Activated CD4-positive, alpha-beta T cell treated with anti-CD3 and anti-CD28 coated beads, Interleukin-2, amount 10 ng/mL, durations not matched to agents 7 days and 5 days (primary cell): ENCODE results near the gene GPC3. TPM values are rescaled to one million over a fixed set of nuclear protein-coding genes. Genes with fewer than 3 reads are reported as not detected.

ENCODE experiments used
- CTCF ChIA-PET: fragments of 350-600 bp; sonication (Branson Sonifier 250); formaldehyde crosslinking; loops from one replicate; lab custom pipeline; 2021; ENCODE audit warnings: antibody characterized with exemption; lab: Charles Lee
- POLR2A ChIA-PET: fragments of 350-600 bp; sonication (Branson Sonifier 250); formaldehyde crosslinking; loops from one replicate; lab custom pipeline; 2021; ENCODE audit warnings: antibody characterized with exemption; lab: Charles Lee
- DNase-seq: peaks from one replicate; pipeline ENCODE4 v3.0.0-alpha.2; 2020
- H3K27ac Mint-ChIP-seq: one replicate; pipeline ENCODE4 v1.8.0; 2021; ENCODE audit warnings: mild to moderate bottlenecking, moderate library complexity, mixed read lengths
- H3K27me3 Mint-ChIP-seq: one replicate; pipeline ENCODE4 v1.8.0; 2021; ENCODE audit warnings: mixed read lengths
- H3K36me3 Mint-ChIP-seq: one replicate; pipeline ENCODE4 v1.8.0; 2021; ENCODE audit warnings: low read depth, mixed read lengths
- H3K4me1 Mint-ChIP-seq: one replicate; pipeline ENCODE4 v1.8.0; 2021; ENCODE audit warnings: mixed read lengths
- H3K4me3 Mint-ChIP-seq: one replicate; pipeline ENCODE4 v1.8.0; 2021; ENCODE audit warnings: mild to moderate bottlenecking, moderate library complexity, mixed read lengths
- H3K9me3 Mint-ChIP-seq: one replicate; pipeline ENCODE4 v1.8.0; 2021; ENCODE audit warnings: mixed read lengths
- total RNA-seq, 2 experiments: library from RNA; stranded (reverse); gene quantifications; one replicate each; pipeline ENCODE4 v1.2.3, GENCODE V29; 2021

The GPC3 gene
- total RNA-seq, 2 experiments from 2014 or later: 0.81 to 1.0 TPM

DNA sequence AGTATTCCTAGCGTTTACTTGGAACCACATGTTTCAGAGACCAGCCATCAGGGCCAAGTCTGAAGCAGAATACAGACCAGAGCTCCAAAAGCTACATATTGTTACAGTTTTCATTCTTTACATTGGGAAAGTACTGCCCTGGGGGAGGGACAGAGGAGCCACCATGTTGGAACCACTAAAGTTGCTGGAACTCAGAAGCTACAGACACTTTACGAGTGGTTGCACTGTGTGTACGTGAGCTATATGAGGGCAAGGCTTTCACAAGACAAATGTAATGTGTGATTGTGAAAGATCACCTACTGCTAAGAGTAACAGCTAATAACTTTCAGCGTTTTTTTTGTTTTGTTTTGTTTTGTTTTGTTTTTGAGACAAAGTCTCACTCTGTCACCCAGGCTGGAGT is 11.7 kb downstream of the GPC3 start:
- CTCF ChIA-PET: interaction anchor here (0.5 kb wide), 1 partner anchor 53 kb away, joined by 3 read pairs; no protein-coding TSS in a partner anchor
- H3K4me3 Mint-ChIP-seq: no peak overlapping the region
- POLR2A ChIA-PET: no interaction called here
- no peaks in the 10 kb centered on the region for H3K9me3 Mint-ChIP-seq
- DNase-seq: no peak
- H3K4me1 Mint-ChIP-seq: no peaks in the 10 kb centered on the region
- H3K27ac Mint-ChIP-seq: no peak overlapping the region
- H3K27me3 Mint-ChIP-seq: no peaks in the 10 kb centered on the region
- no peaks in the 10 kb centered on the region for H3K36me3 Mint-ChIP-seq

- H3K9me3 Mint-ChIP-seq: no peaks in the 10 kb centered on the region
- H3K4me1 Mint-ChIP-seq: no peaks in the 10 kb centered on the region
- ChIA-PET POLR2A (no interaction called here), CTCF (no interaction called here)
- H3K27me3 Mint-ChIP-seq: no peaks in the 10 kb centered on the region
- DNase-seq: no peak
- H3K4me3 Mint-ChIP-seq: no peak overlapping the region
- H3K27ac Mint-ChIP-seq: no peak overlapping the region
- H3K36me3 Mint-ChIP-seq: no peaks in the 10 kb centered on the region
Measured at GRCh38 chrX:133972916-133973315, 12.5 kb downstream of the GPC3 start.

- Mint-ChIP-seq H3K4me3 (no peak overlapping the region), H3K9me3 (no peaks in the 10 kb centered on the region), H3K27ac (no peak overlapping the region), H3K36me3 (no peaks in the 10 kb centered on the region), H3K4me1 (no peaks in the 10 kb centered on the region), H3K27me3 (no peaks in the 10 kb centered on the region)
- CTCF ChIA-PET: interaction anchor here (0.7 to 1.1 kb wide), 2 partner anchors 14 to 182 kb away, joined by 3 read pairs; partner anchors contain the start of gene GPC3
- no peak for DNase-seq
- POLR2A ChIA-PET: no interaction called here
Measured at GRCh38 chrX:133971586-133971985, 13.8 kb downstream of the GPC3 start.

DNA sequence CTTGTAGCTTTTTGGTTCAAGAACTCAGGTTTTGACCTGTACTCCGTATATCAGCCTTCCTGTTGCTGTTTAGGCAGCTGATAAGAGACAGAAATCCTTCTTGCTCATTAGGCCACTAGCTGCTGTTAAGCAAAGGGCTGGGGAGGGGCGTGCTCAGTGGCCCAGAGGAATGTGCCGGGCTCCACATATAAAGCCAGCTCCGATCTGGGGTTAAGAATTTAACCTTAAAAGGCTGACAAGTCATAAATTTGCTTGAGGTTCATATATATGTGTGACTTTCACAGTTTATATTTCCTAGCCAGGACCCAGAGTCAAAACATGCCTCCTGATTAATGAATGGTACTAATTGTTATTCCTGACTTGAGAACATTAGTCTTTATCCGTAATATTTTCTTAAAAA is 15.3 kb downstream of the GPC3 start:
- Mint-ChIP-seq H3K4me3 (no peak overlapping the region), H3K27ac (no peak overlapping the region), H3K36me3 (no peaks in the 10 kb centered on the region), H3K9me3 (no peaks in the 10 kb centered on the region), H3K4me1 (no peaks in the 10 kb centered on the region), H3K27me3 (no peaks in the 10 kb centered on the region)
- no peak for DNase-seq
- ChIA-PET POLR2A (no interaction called here), CTCF (interaction anchor here (0.6 kb wide), 1 partner anchor 1313 kb away, joined by 4 read pairs; no protein-coding TSS in a partner anchor)

DNA sequence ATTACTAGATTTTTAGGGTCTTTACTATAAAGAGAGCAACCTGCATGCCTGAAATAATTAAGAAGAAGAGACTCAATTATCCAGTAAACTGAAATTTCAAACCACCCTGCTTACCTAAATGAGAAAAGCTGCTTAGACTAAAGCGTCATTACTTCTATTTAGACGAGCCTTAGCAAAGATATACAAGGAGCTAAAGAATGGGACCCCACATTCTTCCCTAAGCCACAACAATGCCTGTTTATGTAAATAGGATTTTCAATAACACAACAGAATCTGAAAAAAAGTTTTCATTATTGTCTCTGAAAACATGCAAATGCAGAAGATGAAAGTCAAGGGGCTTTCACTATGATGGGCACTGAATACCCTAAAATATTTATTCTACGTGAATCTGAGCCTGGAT is 16.2 kb downstream of the GPC3 start:
- POLR2A ChIA-PET: no interaction called here
- H3K4me1 Mint-ChIP-seq: peaks cover 2% of the 10 kb centered on the region

GRCh38 chrX:133968109-133968508 is 17.3 kb downstream of the GPC3 start:
- no peaks in the 10 kb centered on the region for H3K36me3 Mint-ChIP-seq
- no peak overlapping the region for H3K27ac Mint-ChIP-seq
- CTCF ChIA-PET: interaction anchor here (0.7 to 1.2 kb wide), 2 partner anchors 17 to 1050 kb away, joined by 3 to 4 read pairs; no protein-coding TSS in a partner anchor
- no peaks in the 10 kb centered on the region for H3K9me3 Mint-ChIP-seq
- H3K27me3 Mint-ChIP-seq: no peaks in the 10 kb centered on the region
- no peak overlapping the region for H3K4me3 Mint-ChIP-seq
- H3K4me1 Mint-ChIP-seq: peaks cover 2% of the 10 kb centered on the region
- POLR2A ChIA-PET: no interaction called here
- no peak for DNase-seq

More for the DNA sequence above, 16.2 kb downstream of the GPC3 start:
- Mint-ChIP-seq H3K27me3 (no peaks in the 10 kb centered on the region), H3K9me3 (no peaks in the 10 kb centered on the region), H3K36me3 (no peaks in the 10 kb centered on the region), H3K27ac (no peak overlapping the region), H3K4me3 (no peak overlapping the region)
- CTCF ChIA-PET: no interaction called here
- DNase-seq: no peak

- POLR2A ChIA-PET: no interaction called here
- H3K36me3 Mint-ChIP-seq: no peaks in the 10 kb centered on the region
- H3K4me1 Mint-ChIP-seq: peaks cover 2% of the 10 kb centered on the region
- H3K27me3 Mint-ChIP-seq: no peaks in the 10 kb centered on the region
- H3K4me3 Mint-ChIP-seq: no peak overlapping the region
- no peak overlapping the region for H3K27ac Mint-ChIP-seq
- no peak for DNase-seq
- no peaks in the 10 kb centered on the region for H3K9me3 Mint-ChIP-seq
- CTCF ChIA-PET: interaction anchor here (1.1 kb wide), 1 partner anchor 152 kb away, joined by 3 read pairs; no protein-coding TSS in a partner anchor
Measured at GRCh38 chrX:133966199-133966598, 19.2 kb downstream of the GPC3 start.

DNA sequence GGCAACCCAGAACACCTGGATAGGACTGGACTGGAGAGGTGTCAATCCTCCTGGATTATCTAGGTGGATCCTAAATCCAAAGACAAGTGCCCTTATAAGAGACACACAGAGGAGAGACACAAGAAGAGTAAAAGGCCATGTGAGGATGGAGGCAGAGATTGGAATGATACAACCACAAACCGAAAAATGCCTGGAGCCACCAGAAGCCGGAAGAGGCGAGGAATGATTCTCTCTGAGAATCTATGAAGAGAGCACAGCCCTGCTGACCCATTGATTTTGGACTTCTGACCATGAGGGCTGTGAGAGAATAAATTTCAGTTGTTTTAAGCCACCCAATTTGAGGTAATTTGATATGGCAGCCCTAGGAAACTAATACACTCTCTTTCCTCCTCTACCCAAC is 20.1 kb downstream of the GPC3 start:
- POLR2A ChIA-PET: no interaction called here
- CTCF ChIA-PET: no interaction called here
- no peak overlapping the region for H3K27ac Mint-ChIP-seq
- H3K27me3 Mint-ChIP-seq: no peaks in the 10 kb centered on the region
- H3K4me1 Mint-ChIP-seq: peaks cover 2% of the 10 kb centered on the region
- DNase-seq: no peak
- no peaks in the 10 kb centered on the region for H3K9me3 Mint-ChIP-seq
- H3K4me3 Mint-ChIP-seq: no peak overlapping the region
- no peaks in the 10 kb centered on the region for H3K36me3 Mint-ChIP-seq

- DNase-seq: no peak
- Mint-ChIP-seq H3K36me3 (no peaks in the 10 kb centered on the region), H3K9me3 (no peaks in the 10 kb centered on the region), H3K4me1 (peaks cover 2% of the 10 kb centered on the region), H3K27ac (no peak overlapping the region), H3K27me3 (no peaks in the 10 kb centered on the region), H3K4me3 (no peak overlapping the region)
- CTCF ChIA-PET: no interaction called here
- POLR2A ChIA-PET: no interaction called here
Measured at GRCh38 chrX:133961046-133961445, 24.3 kb downstream of the GPC3 start.

DNA sequence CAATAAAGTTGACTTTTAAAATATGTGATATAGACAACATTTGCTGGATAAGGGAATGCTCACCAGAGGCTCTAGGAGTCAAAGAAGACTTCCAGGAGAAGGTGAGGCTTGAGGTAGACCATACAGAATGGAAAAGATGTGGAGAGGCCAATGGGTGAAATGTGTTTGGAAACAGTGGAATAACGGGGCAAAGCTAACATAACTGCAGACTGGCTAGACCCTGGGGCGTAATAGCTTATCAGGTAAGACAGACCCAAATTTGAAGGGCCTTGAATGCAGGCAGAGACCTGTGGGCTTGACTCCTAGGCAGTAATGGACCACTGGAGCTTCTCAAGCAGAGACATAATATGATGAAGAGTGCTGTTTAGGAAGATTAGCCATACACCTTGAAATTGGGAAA is 25.4 kb downstream of the GPC3 start:
- peaks cover 2% of the 10 kb centered on the region for H3K4me1 Mint-ChIP-seq
- H3K4me3 Mint-ChIP-seq: no peak overlapping the region
- H3K27ac Mint-ChIP-seq: no peak overlapping the region
- H3K9me3 Mint-ChIP-seq: peaks cover 2% of the 10 kb centered on the region
- CTCF ChIA-PET: no interaction called here
- POLR2A ChIA-PET: no interaction called here
- H3K27me3 Mint-ChIP-seq: no peaks in the 10 kb centered on the region
- DNase-seq: no peak
- no peaks in the 10 kb centered on the region for H3K36me3 Mint-ChIP-seq

GRCh38 chrX:133958997-133959688 is 26.3 kb downstream of the GPC3 start:
- peaks cover 2% of the 10 kb centered on the region for H3K9me3 Mint-ChIP-seq
- no peak overlapping the region for H3K4me3 Mint-ChIP-seq
- no peaks in the 10 kb centered on the region for H3K27me3 Mint-ChIP-seq
- H3K4me1 Mint-ChIP-seq: no peaks in the 10 kb centered on the region
- no peak for DNase-seq
- CTCF ChIA-PET: interaction anchor here (0.6 kb wide), 1 partner anchor 30 kb away, joined by 3 read pairs; no protein-coding TSS in a partner anchor
- H3K36me3 Mint-ChIP-seq: no peaks in the 10 kb centered on the region
- POLR2A ChIA-PET: no interaction called here
- H3K27ac Mint-ChIP-seq: no peak overlapping the region

- ChIA-PET CTCF (interaction anchor here (0.6 kb wide), 1 partner anchor 9 kb away, joined by 3 read pairs; no protein-coding TSS in a partner anchor), POLR2A (interaction anchor here (0.6 kb wide), 1 partner anchor 1786 kb away, joined by 4 read pairs; no protein-coding TSS in a partner anchor)
- Mint-ChIP-seq H3K9me3 (peaks cover 4% of the 10 kb centered on the region), H3K4me3 (no peak overlapping the region), H3K27me3 (no peaks in the 10 kb centered on the region), H3K4me1 (no peaks in the 10 kb centered on the region), H3K36me3 (no peaks in the 10 kb centered on the region), H3K27ac (no peak overlapping the region)
- DNase-seq: no peak
Measured at GRCh38 chrX:133956570-133957340, 28.6 kb downstream of the GPC3 start.

GRCh38 chrX:133953785-133954355 is 31.5 kb downstream of the GPC3 start:
- Mint-ChIP-seq H3K4me1 (no peaks in the 10 kb centered on the region), H3K36me3 (no peaks in the 10 kb centered on the region), H3K27ac (no peak overlapping the region), H3K9me3 (peaks cover 4% of the 10 kb centered on the region), H3K4me3 (no peak overlapping the region), H3K27me3 (peaks cover 2% of the 10 kb centered on the region)
- no peak for DNase-seq
- ChIA-PET POLR2A (no interaction called here), CTCF (no interaction called here)
